PC-9 (cell line): ENCODE results near the gene PXDN.

ENCODE experiments used
- EZH2 ChIP-seq: fragments of 200-600 bp; sonication (generic); IDR thresholded peaks from 2 replicates; pipeline ENCODE4 v1.8.0; 2017; ENCODE audit warnings: antibody characterized with exemption, low read depth
- TF ChIP-seq, protein P1 (sequence below): fragments of 200-600 bp; sonication (generic); conservative IDR thresholded peaks from 2 replicates; pipeline ENCODE4 v1.6.1; 2017; ENCODE audit warnings: mixed run types, antibody characterized with exemption, mild to moderate bottlenecking, moderate library complexity

DNA sequence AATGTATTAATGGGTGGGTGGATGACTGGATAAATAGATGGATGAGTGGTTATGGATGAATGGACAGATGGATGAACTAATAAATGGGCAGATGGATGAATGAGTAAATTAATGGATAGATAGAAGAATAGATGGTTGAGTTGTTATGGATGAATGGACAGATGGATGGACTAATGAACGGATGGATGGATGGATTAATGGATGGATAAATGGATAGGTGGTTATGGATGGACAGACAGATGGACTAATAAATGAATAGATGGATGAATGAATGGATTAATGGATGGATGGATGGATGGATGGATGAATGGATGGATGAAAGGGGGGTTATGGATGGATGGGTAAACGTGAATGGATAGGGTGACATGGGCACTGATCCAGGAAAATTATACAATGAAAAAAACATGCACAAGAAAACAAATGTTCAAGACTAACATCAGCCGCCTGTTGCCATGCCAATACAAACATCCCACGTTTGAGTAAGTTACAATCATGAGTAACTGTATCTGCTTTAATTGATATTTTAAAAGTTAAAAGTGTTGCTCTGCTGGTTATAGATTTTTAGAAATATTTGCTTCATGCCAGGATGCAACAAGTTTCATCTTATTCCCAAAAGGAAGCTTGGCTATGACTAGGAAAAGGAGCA lies 20.8 kb downstream of the PXDN start:
- TF ChIP-seq, protein P1, sequence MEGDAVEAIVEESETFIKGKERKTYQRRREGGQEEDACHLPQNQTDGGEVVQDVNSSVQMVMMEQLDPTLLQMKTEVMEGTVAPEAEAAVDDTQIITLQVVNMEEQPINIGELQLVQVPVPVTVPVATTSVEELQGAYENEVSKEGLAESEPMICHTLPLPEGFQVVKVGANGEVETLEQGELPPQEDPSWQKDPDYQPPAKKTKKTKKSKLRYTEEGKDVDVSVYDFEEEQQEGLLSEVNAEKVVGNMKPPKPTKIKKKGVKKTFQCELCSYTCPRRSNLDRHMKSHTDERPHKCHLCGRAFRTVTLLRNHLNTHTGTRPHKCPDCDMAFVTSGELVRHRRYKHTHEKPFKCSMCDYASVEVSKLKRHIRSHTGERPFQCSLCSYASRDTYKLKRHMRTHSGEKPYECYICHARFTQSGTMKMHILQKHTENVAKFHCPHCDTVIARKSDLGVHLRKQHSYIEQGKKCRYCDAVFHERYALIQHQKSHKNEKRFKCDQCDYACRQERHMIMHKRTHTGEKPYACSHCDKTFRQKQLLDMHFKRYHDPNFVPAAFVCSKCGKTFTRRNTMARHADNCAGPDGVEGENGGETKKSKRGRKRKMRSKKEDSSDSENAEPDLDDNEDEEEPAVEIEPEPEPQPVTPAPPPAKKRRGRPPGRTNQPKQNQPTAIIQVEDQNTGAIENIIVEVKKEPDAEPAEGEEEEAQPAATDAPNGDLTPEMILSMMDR: no peak
- no peak for TF ChIP-seq EZH2
